ENCODE results near the gene SOX5.

Gene SOX5

GRCh38 chr12:23488130-23488529, 461.3 kb downstream of the SOX5 start:
- no peak for DNase-seq (ENCODE audit: low spot score)

GRCh38 chr12:23484238-23484637, 465.2 kb downstream of the SOX5 start:
- DNase-seq (ENCODE audit: low spot score) = no peak

- DNase-seq (ENCODE audit: low spot score) = no peak
These were observed 466.9 kb downstream of the SOX5 start for GRCh38 chr12:23482571-23482970.

Data from cerebellar cortex (tissue), 1 donor.